T1000 (cell line): ENCODE measurements around the gene PTGR3.

Experiments used
- DNase-seq: peaks from one replicate; lab custom pipeline; 2025; ENCODE audit warnings: mixed read lengths; lab: John Stamatoyannopoulos, UW

The PTGR3 gene

GRCh38 chr18:75209129-75209950 lies at the start of gene PTGR3:
Gene PTGR3, minus strand, starts transcription at chr18:75209139. Its CDS starts 81 bp downstream, at chr18:75209058.
- peak; percentile 49 for DNase-seq

- DNase-seq: no peak
Observed at GRCh38 chr18:75257605-75258004, 48.7 kb upstream of the PTGR3 start.

GRCh38 chr18:75256376-75256775 lies 47.4 kb upstream of the PTGR3 start:
- no peak for DNase-seq

- DNase-seq: no peak
Observed at GRCh38 chr18:75255094-75255493, 46.2 kb upstream of the PTGR3 start.

- no peak for DNase-seq
Observed at GRCh38 chr18:75253784-75254183, 44.8 kb upstream of the PTGR3 start.

GRCh38 chr18:75253043-75253442 lies 44.1 kb upstream of the PTGR3 start:
- DNase-seq: no peak

GRCh38 chr18:75252136-75252535 lies 43.2 kb upstream of the PTGR3 start:
- no peak for DNase-seq

- DNase-seq: no peak
Observed at GRCh38 chr18:75251466-75251865, 42.5 kb upstream of the PTGR3 start.

- no peak for DNase-seq
Observed at GRCh38 chr18:75250471-75250821, 41.5 kb upstream of the PTGR3 start.

- DNase-seq: no peak
Observed at GRCh38 chr18:75249672-75250470, 40.9 kb upstream of the PTGR3 start.

- DNase-seq: no peak
Observed at GRCh38 chr18:75249175-75249518, 40.2 kb upstream of the PTGR3 start.

GRCh38 chr18:75248426-75249174 lies 39.7 kb upstream of the PTGR3 start:
- no peak for DNase-seq

GRCh38 chr18:75247611-75248421 lies 38.9 kb upstream of the PTGR3 start:
- DNase-seq: no peak

GRCh38 chr18:75246721-75247610 lies 38.0 kb upstream of the PTGR3 start:
- DNase-seq: no peak

GRCh38 chr18:75244351-75245313 lies 35.7 kb upstream of the PTGR3 start:
- no peak for DNase-seq

- no peak for DNase-seq
Observed at GRCh38 chr18:75241705-75242104, 32.8 kb upstream of the PTGR3 start.

- DNase-seq: no peak
Observed at GRCh38 chr18:75240433-75240832, 31.5 kb upstream of the PTGR3 start.

- no peak for DNase-seq
Observed at GRCh38 chr18:75238786-75239185, 29.8 kb upstream of the PTGR3 start.

- DNase-seq: no peak
Observed at GRCh38 chr18:75238100-75238499, 29.2 kb upstream of the PTGR3 start.

- DNase-seq: no peak
Observed at GRCh38 chr18:75235896-75236295, 27.0 kb upstream of the PTGR3 start.
